Panc1 (cell line): ENCODE data around the gene INO80C.

Experiments
- POLR2AphosphoS5 ChIP-seq: IDR thresholded peaks from 2 replicates; pipeline ENCODE4 v1.6.1; 2012; ENCODE audit warnings: mild to moderate bottlenecking, low read depth, low read length, moderate library complexity
- TF ChIP-seq, protein P1 (sequence below): fragments of 450-650 bp; IDR thresholded peaks from 2 replicates; pipeline ENCODE4 v1.5.1; 2017; ENCODE audit warnings: mild to moderate bottlenecking

DNA sequence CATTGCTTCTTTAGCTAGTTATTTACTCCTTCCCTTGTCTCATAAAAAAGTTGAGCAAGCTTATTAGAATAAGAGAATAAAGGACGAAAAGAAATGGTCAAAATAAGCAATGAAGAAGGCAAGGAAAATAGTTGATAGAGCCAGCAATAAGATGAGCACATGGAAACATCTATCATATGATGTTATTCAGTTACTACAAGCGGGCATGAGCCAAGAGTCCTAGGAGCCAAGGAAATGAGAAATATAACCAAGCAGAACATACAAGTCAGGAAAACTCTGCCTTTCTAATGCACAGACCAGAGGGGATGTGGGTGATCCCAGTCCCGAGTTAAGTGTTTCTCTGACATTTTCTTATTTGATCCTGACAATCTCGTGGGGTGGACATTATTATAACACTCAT, 33.9 kb downstream of the INO80C start:
- TF ChIP-seq, protein P1, sequence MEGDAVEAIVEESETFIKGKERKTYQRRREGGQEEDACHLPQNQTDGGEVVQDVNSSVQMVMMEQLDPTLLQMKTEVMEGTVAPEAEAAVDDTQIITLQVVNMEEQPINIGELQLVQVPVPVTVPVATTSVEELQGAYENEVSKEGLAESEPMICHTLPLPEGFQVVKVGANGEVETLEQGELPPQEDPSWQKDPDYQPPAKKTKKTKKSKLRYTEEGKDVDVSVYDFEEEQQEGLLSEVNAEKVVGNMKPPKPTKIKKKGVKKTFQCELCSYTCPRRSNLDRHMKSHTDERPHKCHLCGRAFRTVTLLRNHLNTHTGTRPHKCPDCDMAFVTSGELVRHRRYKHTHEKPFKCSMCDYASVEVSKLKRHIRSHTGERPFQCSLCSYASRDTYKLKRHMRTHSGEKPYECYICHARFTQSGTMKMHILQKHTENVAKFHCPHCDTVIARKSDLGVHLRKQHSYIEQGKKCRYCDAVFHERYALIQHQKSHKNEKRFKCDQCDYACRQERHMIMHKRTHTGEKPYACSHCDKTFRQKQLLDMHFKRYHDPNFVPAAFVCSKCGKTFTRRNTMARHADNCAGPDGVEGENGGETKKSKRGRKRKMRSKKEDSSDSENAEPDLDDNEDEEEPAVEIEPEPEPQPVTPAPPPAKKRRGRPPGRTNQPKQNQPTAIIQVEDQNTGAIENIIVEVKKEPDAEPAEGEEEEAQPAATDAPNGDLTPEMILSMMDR: no peak
- TF ChIP-seq POLR2AphosphoS5: no peak
